ENCODE data around the gene KRT23.

KRT23 gene

DNA sequence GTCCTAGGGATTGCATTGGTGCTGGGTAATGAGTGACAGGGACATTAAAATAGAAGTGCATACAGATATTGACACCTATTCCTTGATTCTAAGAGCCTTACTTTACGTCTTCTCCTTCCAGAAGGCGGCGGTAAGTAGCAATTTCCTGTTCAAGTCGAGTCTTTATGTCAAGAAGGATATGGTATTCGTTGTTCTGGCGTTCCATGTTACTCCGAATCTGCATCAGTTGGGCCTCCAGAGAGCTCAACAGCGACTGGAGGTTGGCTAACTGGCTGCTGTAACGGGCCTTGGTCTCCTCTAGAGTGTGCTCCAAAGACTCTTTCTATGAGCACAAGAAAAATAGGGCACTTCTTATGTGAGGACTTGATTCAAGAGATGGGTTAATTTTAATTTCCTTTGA lies 59.4 kb downstream of the KRT23 start:
- TF ChIP-seq, protein P1, sequence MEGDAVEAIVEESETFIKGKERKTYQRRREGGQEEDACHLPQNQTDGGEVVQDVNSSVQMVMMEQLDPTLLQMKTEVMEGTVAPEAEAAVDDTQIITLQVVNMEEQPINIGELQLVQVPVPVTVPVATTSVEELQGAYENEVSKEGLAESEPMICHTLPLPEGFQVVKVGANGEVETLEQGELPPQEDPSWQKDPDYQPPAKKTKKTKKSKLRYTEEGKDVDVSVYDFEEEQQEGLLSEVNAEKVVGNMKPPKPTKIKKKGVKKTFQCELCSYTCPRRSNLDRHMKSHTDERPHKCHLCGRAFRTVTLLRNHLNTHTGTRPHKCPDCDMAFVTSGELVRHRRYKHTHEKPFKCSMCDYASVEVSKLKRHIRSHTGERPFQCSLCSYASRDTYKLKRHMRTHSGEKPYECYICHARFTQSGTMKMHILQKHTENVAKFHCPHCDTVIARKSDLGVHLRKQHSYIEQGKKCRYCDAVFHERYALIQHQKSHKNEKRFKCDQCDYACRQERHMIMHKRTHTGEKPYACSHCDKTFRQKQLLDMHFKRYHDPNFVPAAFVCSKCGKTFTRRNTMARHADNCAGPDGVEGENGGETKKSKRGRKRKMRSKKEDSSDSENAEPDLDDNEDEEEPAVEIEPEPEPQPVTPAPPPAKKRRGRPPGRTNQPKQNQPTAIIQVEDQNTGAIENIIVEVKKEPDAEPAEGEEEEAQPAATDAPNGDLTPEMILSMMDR (IDR thresholded peaks at IDR 0.05; ENCODE audit: insufficient read depth, missing control alignments), result no peak
- DNase-seq (ENCODE audit: insufficient read length, low spot score) (no peak), FAIRE-seq (no peak)

DNA sequence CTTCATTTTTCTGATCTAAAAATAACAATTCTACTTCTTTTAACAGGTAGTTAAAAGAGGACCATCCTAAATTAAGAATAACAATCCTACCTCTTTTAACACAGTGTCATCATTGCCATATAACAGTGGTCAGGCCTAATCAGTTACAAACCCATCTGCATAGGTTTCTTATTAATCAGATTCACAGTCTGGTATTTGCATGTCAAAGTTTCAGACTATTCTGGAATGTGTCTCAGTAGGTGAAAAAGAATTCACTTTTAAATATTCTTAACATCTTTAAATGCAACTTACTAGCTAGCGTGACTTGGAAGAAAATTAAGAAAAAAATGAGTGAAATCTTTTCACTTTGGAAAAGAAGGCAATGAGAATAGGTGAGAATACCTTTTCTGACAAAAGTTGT lies 63.6 kb downstream of the KRT23 start:
- no peak for DNase-seq (ENCODE audit: insufficient read length, low spot score)
- TF ChIP-seq, protein P1 (IDR thresholded peaks at IDR 0.05; ENCODE audit: insufficient read depth, missing control alignments), result no peak
- FAIRE-seq, result no peak

DNA sequence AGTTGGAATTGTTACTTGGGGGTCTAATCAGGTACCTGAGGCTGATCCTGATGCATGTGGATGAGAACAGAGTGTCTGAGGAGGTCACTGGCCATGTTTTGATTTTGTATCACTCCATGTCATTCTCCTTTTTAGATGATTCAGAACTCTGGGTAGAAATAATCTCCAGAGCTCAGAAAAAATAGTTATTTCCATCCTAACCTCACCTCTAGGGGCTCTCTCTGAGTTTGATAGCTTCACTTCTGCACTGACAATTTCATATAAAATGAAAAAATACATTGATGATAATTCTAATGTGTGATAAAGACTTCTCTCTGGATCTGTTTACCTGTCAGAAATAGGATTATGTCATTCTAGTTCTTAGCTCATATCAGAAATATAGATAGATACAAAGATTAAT lies 64.2 kb downstream of the KRT23 start:
- TF ChIP-seq, protein P1 (IDR thresholded peaks at IDR 0.05; ENCODE audit: insufficient read depth, missing control alignments), result no peak
- DNase-seq (ENCODE audit: insufficient read length, low spot score) (no peak), FAIRE-seq (no peak)
